SH-SY5Y (cell line): ENCODE data around the gene CDCA7L.

ENCODE experiments used
- GATA2 ChIP-seq: IDR thresholded peaks from 2 replicates; pipeline ENCODE4 v1.6.1; 2011; ENCODE audit warnings: mild to moderate bottlenecking, low read depth, low read length
- GATA3 ChIP-seq: IDR thresholded peaks from 2 replicates; pipeline ENCODE4 v1.6.1; 2011; ENCODE audit warnings: low read depth, mild to moderate bottlenecking, low read length, moderate library complexity

- TF ChIP-seq GATA2 (no peak), GATA3 (no peak)
Measured at GRCh38 chr7:21867226-21867625, 78.5 kb downstream of the CDCA7L start.
